ENCODE data around the gene MMP14.

DNA sequence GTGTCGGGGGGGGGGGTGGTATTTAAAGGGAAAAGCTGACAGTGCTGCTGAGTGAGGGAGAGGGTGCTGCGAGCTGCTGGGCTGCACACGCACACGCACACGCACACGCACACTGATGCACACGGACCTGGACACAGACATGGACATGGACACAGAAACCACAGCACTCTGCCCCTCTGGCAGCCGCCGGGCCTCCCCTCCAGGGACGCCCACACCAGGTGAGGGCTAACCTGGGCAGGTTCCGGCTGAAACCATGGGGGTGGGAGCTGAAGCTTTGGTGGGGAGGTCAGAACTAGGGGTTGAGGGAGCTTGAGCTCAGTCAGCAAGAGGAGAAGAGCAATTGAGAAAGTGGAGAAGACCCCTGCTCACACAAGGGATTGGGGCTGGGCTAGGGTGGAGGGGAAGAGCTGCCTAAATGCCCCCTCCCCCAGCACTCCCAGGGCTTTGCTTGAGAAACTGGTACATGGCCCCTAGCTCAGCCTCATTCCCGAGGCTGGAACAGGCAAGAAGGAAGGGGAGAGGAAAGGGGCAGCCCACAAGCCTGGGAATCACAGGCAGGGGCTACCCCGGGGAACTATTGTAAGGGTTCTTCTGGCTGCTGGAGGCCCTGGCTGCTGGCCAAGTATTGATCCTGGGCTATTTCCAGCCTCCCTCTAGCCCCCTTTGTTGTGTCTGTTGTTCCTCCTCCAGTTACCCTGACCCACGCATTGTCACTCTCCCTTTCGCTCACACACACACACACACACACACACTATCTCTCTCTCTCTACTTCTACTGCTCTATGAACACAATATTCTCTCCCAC, 47.0 kb downstream of the MMP14 start, which contains the start of gene REM2:
- TF ChIP-seq, protein P1, sequence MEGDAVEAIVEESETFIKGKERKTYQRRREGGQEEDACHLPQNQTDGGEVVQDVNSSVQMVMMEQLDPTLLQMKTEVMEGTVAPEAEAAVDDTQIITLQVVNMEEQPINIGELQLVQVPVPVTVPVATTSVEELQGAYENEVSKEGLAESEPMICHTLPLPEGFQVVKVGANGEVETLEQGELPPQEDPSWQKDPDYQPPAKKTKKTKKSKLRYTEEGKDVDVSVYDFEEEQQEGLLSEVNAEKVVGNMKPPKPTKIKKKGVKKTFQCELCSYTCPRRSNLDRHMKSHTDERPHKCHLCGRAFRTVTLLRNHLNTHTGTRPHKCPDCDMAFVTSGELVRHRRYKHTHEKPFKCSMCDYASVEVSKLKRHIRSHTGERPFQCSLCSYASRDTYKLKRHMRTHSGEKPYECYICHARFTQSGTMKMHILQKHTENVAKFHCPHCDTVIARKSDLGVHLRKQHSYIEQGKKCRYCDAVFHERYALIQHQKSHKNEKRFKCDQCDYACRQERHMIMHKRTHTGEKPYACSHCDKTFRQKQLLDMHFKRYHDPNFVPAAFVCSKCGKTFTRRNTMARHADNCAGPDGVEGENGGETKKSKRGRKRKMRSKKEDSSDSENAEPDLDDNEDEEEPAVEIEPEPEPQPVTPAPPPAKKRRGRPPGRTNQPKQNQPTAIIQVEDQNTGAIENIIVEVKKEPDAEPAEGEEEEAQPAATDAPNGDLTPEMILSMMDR (IDR thresholded peaks at IDR 0.05; ENCODE audit: poor library complexity), result no peak
- TF ChIP-seq EZH2 (IDR thresholded peaks at IDR 0.05; ENCODE audit: borderline replicate concordance) (no peak), EZH2phosphoT487 (IDR thresholded peaks at IDR 0.05; ENCODE audit: low read depth, severe bottlenecking, unreplicated experiment) (no peak)

Measured in hepatocyte (in vitro differentiated cells).